ENCODE results near the gene TTC32. TPM values are rescaled to one million over a fixed set of nuclear protein-coding genes. Genes with fewer than 3 reads are reported as not detected.

TTC32 gene
- total RNA-seq, 1 donor from 2014 or later, result 4.2 TPM

- FAIRE-seq, result no peak
- no peak overlapping the region for H3K27ac Mint-ChIP-seq (ENCODE audit: unreplicated experiment)
These were observed 40.0 kb downstream of the TTC32 start for GRCh38 chr2:19861813-19862212.

GRCh38 chr2:19860022-19860421, 41.8 kb downstream of the TTC32 start:
- DNase-seq (ENCODE audit: low read depth) (no peak), FAIRE-seq (no peak)
- no peak overlapping the region for H3K9ac ChIP-seq (ENCODE audit: low read length)
- H3K79me2 ChIP-seq (ENCODE audit: insufficient read depth, low read length), result no peaks in the 10 kb centered on the region
- peaks cover 8% of the 10 kb centered on the region for H3K4me1 Mint-ChIP-seq (ENCODE audit: low read depth, unreplicated experiment)
- no peak overlapping the region for H3K27ac ChIP-seq (ENCODE audit: low read depth, low read length)
- no peaks in the 10 kb centered on the region for H4K20me1 ChIP-seq (ENCODE audit: insufficient read depth, low read length)
- H3K4me1 ChIP-seq (ENCODE audit: insufficient read depth, low read length), result peaks cover 5% of the 10 kb centered on the region
- no peaks in the 10 kb centered on the region for H3K9me3 Mint-ChIP-seq (ENCODE audit: unreplicated experiment)
- no peaks in the 10 kb centered on the region for H3K36me3 Mint-ChIP-seq (ENCODE audit: low read depth, unreplicated experiment)
- no peaks in the 10 kb centered on the region for H3K36me3 ChIP-seq (ENCODE audit: insufficient read depth, low read length)
- no peak overlapping the region for H3K4me3 ChIP-seq (ENCODE audit: insufficient read depth, low read depth, low read length)
- TF ChIP-seq EZH2 (IDR thresholded peaks at IDR 0.05; ENCODE audit: insufficient read depth, low read length), result no peak
- no peaks in the 10 kb centered on the region for H3K27me3 ChIP-seq (ENCODE audit: insufficient read depth, low read length)
- H3K4me2 ChIP-seq (ENCODE audit: low read length), result no peak overlapping the region
- H3K9me3 ChIP-seq (ENCODE audit: insufficient read depth, low read depth, low read length), result no peaks in the 10 kb centered on the region
- H3K4me3 Mint-ChIP-seq (ENCODE audit: unreplicated experiment), result no peak overlapping the region
- H3K27ac Mint-ChIP-seq (ENCODE audit: unreplicated experiment), result no peak overlapping the region
- peaks cover 16% of the 10 kb centered on the region for H3K27me3 Mint-ChIP-seq (ENCODE audit: low read depth, unreplicated experiment)
- no peak overlapping the region for H2AFZ ChIP-seq (ENCODE audit: low read depth, low read length)

More at GRCh38 chr2:19861813-19862212, 40.0 kb downstream of the TTC32 start:
- H3K9me3 ChIP-seq (ENCODE audit: insufficient read depth, low read depth, low read length), result no peaks in the 10 kb centered on the region
- no peaks in the 10 kb centered on the region for H3K79me2 ChIP-seq (ENCODE audit: insufficient read depth, low read length)
- no peak overlapping the region for H3K4me3 ChIP-seq (ENCODE audit: insufficient read depth, low read depth, low read length)
- Mint-ChIP-seq H3K36me3 (ENCODE audit: low read depth, unreplicated experiment) (no peaks in the 10 kb centered on the region), H3K27me3 (ENCODE audit: low read depth, unreplicated experiment) (peaks cover 14% of the 10 kb centered on the region), H3K4me3 (ENCODE audit: unreplicated experiment) (no peak overlapping the region), H3K9me3 (ENCODE audit: unreplicated experiment) (no peaks in the 10 kb centered on the region), H3K4me1 (ENCODE audit: low read depth, unreplicated experiment) (peaks cover 16% of the 10 kb centered on the region)
- H3K36me3 ChIP-seq (ENCODE audit: insufficient read depth, low read length), result no peaks in the 10 kb centered on the region
- H3K27me3 ChIP-seq (ENCODE audit: insufficient read depth, low read length), result no peaks in the 10 kb centered on the region
- no peak overlapping the region for H3K9ac ChIP-seq (ENCODE audit: low read length)
- TF ChIP-seq CTCF (IDR thresholded peaks at IDR 0.05; ENCODE audit: insufficient read depth, low read depth, low read length) (no peak), EZH2 (IDR thresholded peaks at IDR 0.05; ENCODE audit: insufficient read depth, low read length) (no peak)
- no peak overlapping the region for H3K4me2 ChIP-seq (ENCODE audit: low read length)
- DNase-seq (ENCODE audit: low read depth), result peak; percentile 13
- H3K27ac ChIP-seq (ENCODE audit: low read depth, low read length), result no peak overlapping the region
- no peak overlapping the region for H2AFZ ChIP-seq (ENCODE audit: low read depth, low read length)
- no peaks in the 10 kb centered on the region for H4K20me1 ChIP-seq (ENCODE audit: insufficient read depth, low read length)
- peaks cover 5% of the 10 kb centered on the region for H3K4me1 ChIP-seq (ENCODE audit: insufficient read depth, low read length)

- no peaks in the 10 kb centered on the region for H3K79me2 ChIP-seq (ENCODE audit: insufficient read depth, low read length)
- H3K9me3 ChIP-seq (ENCODE audit: insufficient read depth, low read depth, low read length), result no peaks in the 10 kb centered on the region
- H3K9me3 Mint-ChIP-seq (ENCODE audit: unreplicated experiment), result no peaks in the 10 kb centered on the region
- FAIRE-seq (no peak), DNase-seq (ENCODE audit: low read depth) (no peak)
- no peak overlapping the region for H3K4me3 ChIP-seq (ENCODE audit: insufficient read depth, low read depth, low read length)
- no peak overlapping the region for H3K27ac Mint-ChIP-seq (ENCODE audit: unreplicated experiment)
- H3K27me3 ChIP-seq (ENCODE audit: insufficient read depth, low read length), result no peaks in the 10 kb centered on the region
- peaks cover 3% of the 10 kb centered on the region for H3K4me1 Mint-ChIP-seq (ENCODE audit: low read depth, unreplicated experiment)
- H3K9ac ChIP-seq (ENCODE audit: low read length), result no peak overlapping the region
- peaks cover 5% of the 10 kb centered on the region for H3K4me1 ChIP-seq (ENCODE audit: insufficient read depth, low read length)
- no peaks in the 10 kb centered on the region for H3K36me3 ChIP-seq (ENCODE audit: insufficient read depth, low read length)
- no peaks in the 10 kb centered on the region for H3K36me3 Mint-ChIP-seq (ENCODE audit: low read depth, unreplicated experiment)
- H4K20me1 ChIP-seq (ENCODE audit: insufficient read depth, low read length), result no peaks in the 10 kb centered on the region
- H3K27ac ChIP-seq (ENCODE audit: low read depth, low read length), result no peak overlapping the region
- no peak overlapping the region for H3K4me2 ChIP-seq (ENCODE audit: low read length)
- peaks cover 19% of the 10 kb centered on the region for H3K27me3 Mint-ChIP-seq (ENCODE audit: low read depth, unreplicated experiment)
- no peak overlapping the region for H2AFZ ChIP-seq (ENCODE audit: low read depth, low read length)
- H3K4me3 Mint-ChIP-seq (ENCODE audit: unreplicated experiment), result no peak overlapping the region
- TF ChIP-seq CTCF (IDR thresholded peaks at IDR 0.05; ENCODE audit: insufficient read depth, low read depth, low read length) (no peak), EZH2 (IDR thresholded peaks at IDR 0.05; ENCODE audit: insufficient read depth, low read length) (no peak)
These were observed 42.2 kb downstream of the TTC32 start for GRCh38 chr2:19859565-19859964.

Data from astrocyte (in vitro differentiated cells and primary cell).